Measurements from ENCODE around the gene DLX1.
"Not testable (repeated sequence)": the region's sequence is repeated elsewhere in the genome, so short reads cannot be mapped to it uniquely, and the experiment has no call there.

Gene DLX1

DNA sequence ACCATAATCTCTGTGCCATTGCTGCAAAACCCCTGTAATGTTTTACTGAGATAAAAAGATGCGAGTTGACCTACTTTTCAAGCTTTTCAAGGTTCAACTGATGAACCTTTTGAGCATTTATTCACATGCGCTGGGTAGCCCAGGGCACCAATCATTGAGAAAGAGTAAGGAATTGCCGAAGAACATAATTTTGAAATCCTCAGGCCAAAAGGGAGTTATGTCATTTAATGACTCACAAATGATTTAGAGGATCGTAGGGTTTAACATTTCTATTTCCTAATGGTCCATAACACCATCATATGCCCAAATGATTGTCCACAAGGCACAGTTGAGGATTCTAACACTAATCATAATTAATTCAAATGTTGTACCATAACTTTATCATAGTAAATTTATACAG, 20.2 kb upstream of the DLX1 start:
- no peak for DNase-seq (ENCODE audit: low spot score)

- DNase-seq (ENCODE audit: low spot score) = no peak
These were observed 18.9 kb upstream of the DLX1 start for GRCh38 chr2:172066394-172066886.

DNA sequence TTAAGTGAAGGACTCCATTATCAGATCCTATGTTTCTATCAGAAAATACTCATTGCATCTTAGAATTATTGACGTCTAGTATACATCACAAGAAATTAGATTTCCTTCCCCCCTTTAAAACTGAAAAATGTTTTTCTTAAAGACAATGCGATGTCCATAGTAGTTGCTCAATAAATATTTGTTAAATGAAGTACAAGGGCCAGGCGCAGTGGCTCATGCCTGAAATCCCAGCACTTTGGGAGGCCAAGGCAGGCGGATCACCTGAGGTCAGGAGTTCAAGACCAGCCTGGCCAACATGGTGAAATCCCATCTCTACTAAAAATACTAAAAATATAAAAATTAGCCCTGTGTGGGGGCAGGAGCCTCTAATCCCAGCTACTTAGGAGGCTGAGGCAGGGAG, 17.4 kb upstream of the DLX1 start:
- DNase-seq (ENCODE audit: low spot score) = not testable (repeated sequence)

GRCh38 chr2:172070936-172071335, 14.4 kb upstream of the DLX1 start:
- no peak for DNase-seq (ENCODE audit: low spot score)

DNA sequence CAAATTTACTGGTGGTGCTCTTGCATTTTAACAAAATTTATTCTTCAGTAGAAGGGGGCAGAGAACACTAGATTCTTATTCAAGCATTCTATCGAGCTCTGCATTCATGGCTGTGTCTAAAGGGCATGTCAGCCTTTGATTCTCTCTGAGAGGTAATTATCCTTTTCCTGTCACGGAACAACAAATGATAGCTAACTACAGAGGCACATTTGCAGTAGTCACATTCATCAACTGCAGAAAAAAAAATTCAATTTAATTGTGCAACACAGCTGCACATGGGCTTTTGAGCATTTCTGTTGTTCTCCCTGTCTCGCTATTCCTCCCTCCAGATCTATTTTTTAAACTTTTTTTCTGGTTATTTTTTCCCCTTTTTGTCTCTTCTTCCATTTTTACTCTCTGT, 13.0 kb upstream of the DLX1 start:
- DNase-seq (ENCODE audit: low spot score) = no peak

DNA sequence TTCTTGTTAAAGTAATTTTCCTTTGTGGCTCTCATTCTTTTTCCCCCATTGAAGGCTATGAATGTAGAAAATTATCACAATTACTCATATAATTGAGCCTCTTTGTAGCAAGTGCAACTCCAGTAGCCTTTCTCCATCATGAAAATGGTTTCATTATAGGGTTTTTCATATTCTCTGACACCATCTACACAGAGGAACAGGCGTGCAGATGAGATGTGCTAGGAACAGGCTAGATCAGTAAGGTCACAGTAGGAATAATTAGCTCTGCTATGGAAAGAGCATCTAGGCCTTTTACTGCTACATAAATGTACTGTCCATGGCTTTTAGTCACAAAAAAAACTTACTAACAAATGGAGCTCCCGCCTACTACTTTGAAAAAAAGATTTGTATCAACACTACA, 12.6 kb upstream of the DLX1 start:
- DNase-seq (ENCODE audit: low spot score) = no peak

GRCh38 chr2:172073518-172073917, 11.8 kb upstream of the DLX1 start:
- DNase-seq (ENCODE audit: low spot score) = no peak

DNA sequence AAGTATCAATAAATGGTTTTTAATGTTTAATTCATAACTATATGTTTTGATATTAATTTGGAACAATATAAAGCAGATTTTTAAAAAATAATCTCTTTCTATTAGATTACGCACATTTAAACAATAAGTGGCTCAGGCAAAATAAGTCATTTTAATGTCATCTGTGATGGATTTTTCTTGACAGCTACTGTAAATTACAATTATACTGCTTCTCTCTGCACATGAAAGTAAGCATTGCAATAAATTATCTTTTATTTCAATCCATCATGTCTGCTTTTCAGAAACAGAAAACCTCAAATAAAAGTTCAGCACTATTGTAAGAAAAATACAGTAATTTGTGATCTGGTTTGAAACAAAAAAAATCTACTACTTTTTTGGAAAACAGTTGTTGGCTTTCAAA, 11.1 kb upstream of the DLX1 start:
- no peak for DNase-seq (ENCODE audit: low spot score)

DNA sequence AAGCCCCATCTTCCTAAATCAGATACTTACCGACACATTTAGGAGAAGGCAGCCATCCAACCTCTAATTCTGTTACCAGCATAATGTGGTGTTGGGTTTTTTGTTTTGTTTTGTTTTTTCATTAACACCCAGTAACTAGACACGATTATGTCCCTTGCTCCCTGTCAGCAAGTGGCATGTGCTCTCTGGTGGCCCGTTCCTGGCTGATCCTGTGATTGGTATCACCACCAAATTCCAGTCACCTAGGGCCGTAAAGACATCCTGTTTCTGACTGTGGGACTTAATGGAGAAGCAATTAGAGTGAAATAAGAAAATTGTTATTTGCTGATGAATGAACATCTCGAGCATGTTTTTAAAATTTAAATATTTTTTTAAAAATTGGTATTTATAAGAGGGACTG, 5.9 kb upstream of the DLX1 start:
- DNase-seq (ENCODE audit: low spot score) = no peak

DNA sequence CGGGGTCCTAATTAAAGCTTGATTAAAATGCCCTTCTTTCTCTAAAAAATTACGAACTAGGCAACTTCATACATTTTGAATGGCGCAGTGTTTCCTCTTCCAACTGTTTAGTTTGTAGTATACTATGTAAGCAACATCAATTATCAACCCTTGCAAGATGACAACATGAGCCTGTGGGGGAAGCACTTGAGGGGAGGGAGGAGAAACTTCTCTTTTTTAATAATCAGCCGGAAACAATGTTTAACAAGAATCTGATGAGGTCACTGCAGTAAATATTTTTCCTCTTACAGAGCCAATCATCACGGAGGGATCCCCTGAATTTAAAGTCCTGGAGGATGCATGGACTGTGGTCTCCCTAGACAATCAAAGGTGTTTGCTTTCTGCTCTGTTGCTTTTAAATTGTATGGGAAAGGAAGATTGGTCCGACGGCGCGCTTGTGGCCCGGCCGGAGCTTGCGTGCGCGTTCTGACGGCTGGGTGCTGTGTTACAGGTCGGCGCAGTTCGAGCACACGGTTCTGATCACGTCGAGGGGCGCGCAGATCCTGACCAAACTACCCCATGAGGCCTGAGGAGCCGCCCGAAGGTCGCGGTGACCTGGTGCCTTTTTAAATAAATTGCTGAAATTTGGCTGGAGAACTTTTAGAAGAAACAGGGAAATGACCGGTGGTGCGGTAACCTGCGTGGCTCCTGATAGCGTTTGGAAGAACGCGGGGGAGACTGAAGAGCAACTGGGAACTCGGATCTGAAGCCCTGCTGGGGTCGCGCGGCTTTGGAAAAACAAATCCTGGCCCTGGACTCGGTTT, 5.3 kb upstream of the DLX1 start:
- DNase-seq (ENCODE audit: low spot score) = no peak

DNA sequence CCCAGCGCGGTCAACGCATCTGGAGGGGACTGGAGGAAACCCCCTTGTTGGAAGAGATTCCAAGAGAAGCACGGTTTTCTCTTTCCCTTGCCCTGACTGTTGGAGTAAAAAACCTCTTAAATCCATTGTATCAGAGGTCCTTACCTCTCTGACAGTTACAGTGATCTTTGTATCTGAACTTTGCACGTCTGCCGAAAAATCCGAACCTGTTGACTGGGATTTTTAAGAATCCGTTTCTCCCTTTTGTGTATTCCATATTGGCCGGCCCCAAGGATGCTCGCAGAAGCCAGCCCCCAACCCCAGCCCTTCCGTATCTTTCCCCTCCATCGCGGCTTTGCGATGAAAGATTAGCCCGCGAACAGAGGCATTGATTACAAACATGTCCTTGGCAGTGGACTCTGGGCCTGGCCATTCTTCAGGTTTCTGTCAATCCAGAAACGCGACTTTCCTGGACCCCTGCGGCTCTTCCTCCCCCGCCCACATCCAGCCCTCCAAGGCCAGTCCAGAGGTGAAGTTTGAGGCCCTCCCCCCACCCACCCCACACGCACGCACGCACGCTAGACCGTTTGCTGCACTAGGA, 4.6 kb upstream of the DLX1 start:
- no peak for DNase-seq (ENCODE audit: low spot score)

DNA sequence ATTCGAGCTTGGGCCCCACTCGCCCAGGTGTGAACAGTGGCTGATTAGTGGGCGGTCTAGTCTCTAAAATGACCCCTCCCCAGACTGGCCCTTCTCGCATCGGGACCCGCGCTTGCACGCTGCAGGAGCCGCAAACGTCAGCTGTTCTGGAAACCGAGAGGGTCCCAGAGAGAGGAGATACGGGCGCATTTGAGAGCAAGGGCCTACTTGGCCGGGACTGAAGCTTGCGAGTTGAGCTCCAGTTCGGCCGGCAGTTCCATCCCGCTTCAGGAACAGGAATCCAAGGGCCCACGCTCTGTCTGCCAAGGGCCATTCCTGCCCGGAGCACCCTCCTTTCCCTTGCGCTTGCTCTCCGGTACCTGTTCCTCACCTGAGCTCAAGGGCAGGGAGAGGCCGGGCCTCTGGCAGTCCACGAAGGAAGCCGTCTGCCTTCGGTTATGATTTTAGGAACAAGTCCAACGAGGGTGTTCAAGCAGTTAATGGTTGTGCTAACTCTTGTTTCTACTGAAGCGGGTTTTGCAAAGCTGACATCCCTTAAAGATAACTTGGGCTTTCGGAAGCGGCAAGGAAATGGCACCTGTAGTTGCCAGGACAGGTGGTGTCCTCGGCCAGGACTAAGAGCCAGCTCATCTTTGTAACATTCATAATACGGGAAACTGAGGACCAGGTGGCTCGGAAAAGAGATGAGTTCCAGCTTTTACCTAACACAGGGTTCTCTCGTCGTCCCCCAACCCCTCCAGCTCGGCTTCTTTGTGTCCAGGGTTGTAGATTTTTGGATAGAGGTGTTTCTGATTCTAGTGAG, 3.9 kb upstream of the DLX1 start:
- DNase-seq (ENCODE audit: low spot score) = no peak

GRCh38 chr2:172082105-172082943, 3.0 kb upstream of the DLX1 start:
- no peak for DNase-seq (ENCODE audit: low spot score)

DNA sequence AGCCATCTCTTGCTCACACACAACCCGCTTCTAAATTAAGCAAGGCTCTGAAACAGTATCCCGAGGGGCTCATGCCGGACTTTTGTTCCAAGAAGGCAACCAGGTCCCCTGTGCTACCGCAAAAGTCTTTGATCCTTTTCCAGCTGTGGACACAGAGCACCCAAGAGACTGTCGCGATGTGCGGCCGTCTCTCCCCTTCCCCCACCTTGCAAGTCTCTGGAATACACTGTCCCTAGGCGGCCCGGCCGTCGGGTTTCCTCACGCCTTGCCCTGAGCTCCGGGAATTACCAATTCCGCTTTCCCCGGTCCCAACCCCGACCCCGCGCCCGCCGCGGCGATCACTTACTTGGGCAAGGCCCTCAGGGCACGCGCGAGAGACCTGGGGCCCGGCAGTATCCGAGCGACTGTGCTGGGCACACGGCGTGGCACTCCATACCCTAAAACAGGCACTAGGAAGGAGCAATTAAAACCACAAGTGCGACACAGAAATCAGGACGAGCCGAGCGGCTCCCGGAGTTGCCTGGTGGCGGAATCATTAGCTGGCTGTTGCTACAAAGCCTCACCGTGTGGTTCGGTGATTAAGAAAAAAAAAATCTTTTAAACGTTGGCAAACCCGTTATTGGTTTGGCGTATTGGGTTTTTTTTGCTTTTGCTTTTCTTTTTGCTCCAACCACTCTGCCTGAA, 2.2 kb upstream of the DLX1 start:
- no peak for DNase-seq (ENCODE audit: low spot score)

GRCh38 chr2:172083628-172084394, 1.5 kb upstream of the DLX1 start:
- peak; percentile 24 for DNase-seq (ENCODE audit: low spot score)

DNA sequence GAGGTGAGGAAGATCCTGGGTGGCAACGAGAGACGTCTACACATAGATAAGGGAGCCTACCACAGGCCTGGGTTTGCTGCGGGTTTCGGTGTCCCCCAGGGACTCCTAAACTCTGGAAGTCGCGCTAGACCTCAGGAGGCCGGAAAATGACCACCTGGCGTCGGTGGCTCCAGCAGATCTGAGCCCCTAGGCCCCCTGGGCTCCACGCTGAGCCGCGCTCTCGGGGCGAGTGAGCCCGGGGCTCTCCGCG, 987 bp upstream of the DLX1 start:
- DNase-seq (ENCODE audit: low spot score) = no peak

- DNase-seq (ENCODE audit: low spot score) = peak; percentile 88
These were observed 455 bp upstream of the DLX1 start for GRCh38 chr2:172084645-172085459.

- peak; percentile 42 for DNase-seq (ENCODE audit: low spot score)
These were observed 1.2 kb downstream of the DLX1 start for GRCh38 chr2:172086241-172087206.

Data from NAMALWA (cell line).